WTC11 (cell line): ENCODE measurements around the gene PAK5.

Source experiments
- ATF1 ChIP-seq: sonication (generic); formaldehyde crosslinking; IDR thresholded peaks from 2 replicates; pipeline ENCODE4 v1.8.1; 2023; ENCODE audit warnings: mild to moderate bottlenecking, moderate library complexity, missing genetic modification reagents
- CBFB ChIP-seq: sonication (generic); formaldehyde crosslinking; IDR thresholded peaks from 2 replicates; pipeline ENCODE4 v1.8.1; 2022; ENCODE audit warnings: mild to moderate bottlenecking, low read depth, missing genetic modification reagents
- CREB1 ChIP-seq: sonication (generic); formaldehyde crosslinking; IDR thresholded peaks from 2 replicates; pipeline ENCODE4 v1.8.0; 2023; ENCODE audit warnings: mild to moderate bottlenecking, missing genetic modification reagents
- CTCF ChIP-seq: fragments of 200-600 bp; IDR thresholded peaks from 2 replicates; pipeline ENCODE4 v1.8.0; 2022; ENCODE audit warnings: antibody characterized with exemption
- EMX1 ChIP-seq: fragments of 250-450 bp; sonication (Bioruptor Pico); IDR thresholded peaks from 2 replicates; pipeline ENCODE4 v1.8.0; 2021; ENCODE audit warnings: mild to moderate bottlenecking
- KAT7 ChIP-seq: sonication (generic); formaldehyde crosslinking; IDR thresholded peaks from 2 replicates; pipeline ENCODE4 v1.8.1; 2023; ENCODE audit warnings: missing genetic modification reagents, mild to moderate bottlenecking, borderline replicate concordance
- NFE2L1 ChIP-seq: sonication (generic); formaldehyde crosslinking; IDR thresholded peaks from 2 replicates; pipeline ENCODE4 v1.8.1; 2023; ENCODE audit warnings: missing genetic modification reagents
- NR1H2 ChIP-seq: sonication (generic); formaldehyde crosslinking; IDR thresholded peaks from 2 replicates; pipeline ENCODE4 v1.9.0; 2021; ENCODE audit warnings: mild to moderate bottlenecking, moderate library complexity, missing genetic modification reagents
- ZNF232 ChIP-seq: sonication (generic); formaldehyde crosslinking; IDR thresholded peaks from 2 replicates; pipeline ENCODE4 v1.8.0; 2022; ENCODE audit warnings: mild to moderate bottlenecking, missing genetic modification reagents
- ZNF317 ChIP-seq: sonication (generic); formaldehyde crosslinking; IDR thresholded peaks from 2 replicates; pipeline ENCODE4 v1.8.1; 2023; ENCODE audit warnings: low read depth, mild to moderate bottlenecking, moderate library complexity, missing genetic modification reagents, borderline replicate concordance

GRCh38 chr20:9758752-9759151, 80.1 kb downstream of the PAK5 start:
- no peak for TF ChIP-seq CTCF
- TF ChIP-seq EMX1 (CRISPR knock-in tag): no peak
- TF ChIP-seq KAT7 (CRISPR knock-in tag): no peak
- no peak for TF ChIP-seq ZNF232 (CRISPR knock-in tag)
- TF ChIP-seq NR1H2 (CRISPR knock-in tag): no peak
- TF ChIP-seq NFE2L1 (CRISPR knock-in tag): no peak
- no peak for TF ChIP-seq CBFB (CRISPR knock-in tag)
- TF ChIP-seq ATF1: no peak
- no peak for TF ChIP-seq ZNF317 (CRISPR knock-in tag)
- no peak for TF ChIP-seq CREB1 (CRISPR knock-in tag)
